ENCODE results near the gene PALLD. TPM values are rescaled to one million over a fixed set of nuclear protein-coding genes. Genes with fewer than 3 reads are reported as not detected.
A peak's percentile ranks its signal among the peaks of the same experiment; 100 is the strongest.

The PALLD gene
- polyA plus RNA-seq, 3 donors = 6.1 to 11.8 (median 9.9) TPM

GRCh38 chr4:168679397-168679796 is 182.5 kb downstream of the PALLD start:
- Histone ChIP-seq H3K9ac (ENCODE audit: insufficient read depth, low read length, poor library complexity, severe bottlenecking) (no peak overlapping the region), H3K27ac (ENCODE audit: low read depth in 1 of 2, low read length in 2 of 2) (no peak overlapping the region), H3K4me3 (replicated peaks in 1 of 3; ENCODE audit: low read depth in 2 of 3, low read length in 3 of 3) (no peak overlapping the region), H3K27me3 (ENCODE audit: control insufficient read depth in 2 of 2, insufficient read depth in 2 of 2, low read length in 2 of 2) (no peaks in the 10 kb centered on the region), H4K20me1 (ENCODE audit: insufficient read depth, low read length) (no peaks in the 10 kb centered on the region), H3K36me3 (replicated peaks in 1 of 2; ENCODE audit: control insufficient read depth in 1 of 2, insufficient read depth in 2 of 2, low read length in 2 of 2) (no peaks in the 10 kb centered on the region), H3K9me3 (replicated peaks in 1 of 2; ENCODE audit: control insufficient read depth in 1 of 2, insufficient read depth in 1 of 2, low read length in 2 of 2) (no peaks in the 10 kb centered on the region), H2AFZ (ENCODE audit: insufficient read depth, low read depth, low read length, poor library complexity, severe bottlenecking) (no peak overlapping the region), H3K79me2 (ENCODE audit: insufficient read depth, low read length) (no peaks in the 10 kb centered on the region), H3K4me1 (ENCODE audit: control insufficient read depth in 1 of 2, insufficient read depth in 2 of 2, low read length in 2 of 2) (no peaks in the 10 kb centered on the region), H3K4me2 (replicated peaks; ENCODE audit: extremely low read depth, low read length, poor library complexity, severe bottlenecking) (no peak overlapping the region)
- peaks cover 0 to 3% (median 0%) of the 10 kb centered on the region in 7 donors for H3K9me3 Mint-ChIP-seq
- H3K36me3 Mint-ChIP-seq = no peaks in the 10 kb centered on the region
- peak overlapping the region in 1 of 7 donors; percentile 8 for H3K27ac Mint-ChIP-seq
- TF ChIP-seq CTCF (IDR thresholded peaks at IDR 0.05) = no peak
- WGBS (ENCODE audit: insufficient coverage) = 100% methylated on average over 2 of the region's 3 CpGs
- H3K4me1 Mint-ChIP-seq = no peaks in the 10 kb centered on the region
- no peak overlapping the region for H3K4me3 Mint-ChIP-seq
- DNase-seq = no peak
- peaks cover 0 to 4% (median 3%) of the 10 kb centered on the region in 3 donors for H3K27me3 Mint-ChIP-seq (ENCODE audit: low read depth in 3 of 3)
- intact Hi-C loops (cut with micrococcal nuclease) = no loop called here

- Mint-ChIP-seq H3K9me3 (peaks cover 0 to 3% (median 0%) of the 10 kb centered on the region in 7 donors), H3K4me3 (no peak overlapping the region), H3K27me3 (ENCODE audit: low read depth in 3 of 3) (peaks cover 0 to 4% (median 3%) of the 10 kb centered on the region in 3 donors), H3K4me1 (no peaks in the 10 kb centered on the region), H3K27ac (no peak overlapping the region), H3K36me3 (no peaks in the 10 kb centered on the region)
- no peaks in the 10 kb centered on the region for H3K36me3 ChIP-seq (replicated peaks in 1 of 2; ENCODE audit: control insufficient read depth in 1 of 2, insufficient read depth in 2 of 2, low read length in 2 of 2)
- H2AFZ ChIP-seq (ENCODE audit: insufficient read depth, low read depth, low read length, poor library complexity, severe bottlenecking) = no peak overlapping the region
- H3K27me3 ChIP-seq (ENCODE audit: control insufficient read depth in 2 of 2, insufficient read depth in 2 of 2, low read length in 2 of 2) = no peaks in the 10 kb centered on the region
- no peaks in the 10 kb centered on the region for H3K9me3 ChIP-seq (replicated peaks in 1 of 2; ENCODE audit: control insufficient read depth in 1 of 2, insufficient read depth in 1 of 2, low read length in 2 of 2)
- intact Hi-C loops (cut with micrococcal nuclease) = no loop called here
- no peak overlapping the region for H3K4me2 ChIP-seq (replicated peaks; ENCODE audit: extremely low read depth, low read length, poor library complexity, severe bottlenecking)
- TF ChIP-seq CTCF (IDR thresholded peaks at IDR 0.05) = no peak
- WGBS (ENCODE audit: insufficient coverage) = 100% methylated on average over 1 of the region's 4 CpGs
- DNase-seq = no peak
- no peak overlapping the region for H3K9ac ChIP-seq (ENCODE audit: insufficient read depth, low read length, poor library complexity, severe bottlenecking)
- no peaks in the 10 kb centered on the region for H3K4me1 ChIP-seq (ENCODE audit: control insufficient read depth in 1 of 2, insufficient read depth in 2 of 2, low read length in 2 of 2)
- no peaks in the 10 kb centered on the region for H3K79me2 ChIP-seq (ENCODE audit: insufficient read depth, low read length)
- no peaks in the 10 kb centered on the region for H4K20me1 ChIP-seq (ENCODE audit: insufficient read depth, low read length)
- H3K27ac ChIP-seq (ENCODE audit: low read depth in 1 of 2, low read length in 2 of 2) = no peak overlapping the region
- no peak overlapping the region for H3K4me3 ChIP-seq (replicated peaks in 1 of 3; ENCODE audit: low read depth in 2 of 3, low read length in 3 of 3)
Observed at GRCh38 chr4:168679819-168680218, 183.0 kb downstream of the PALLD start.

Measured in CD14-positive monocyte (primary cell).